ENCODE data around the gene CEP41.

CEP41 gene

DNA sequence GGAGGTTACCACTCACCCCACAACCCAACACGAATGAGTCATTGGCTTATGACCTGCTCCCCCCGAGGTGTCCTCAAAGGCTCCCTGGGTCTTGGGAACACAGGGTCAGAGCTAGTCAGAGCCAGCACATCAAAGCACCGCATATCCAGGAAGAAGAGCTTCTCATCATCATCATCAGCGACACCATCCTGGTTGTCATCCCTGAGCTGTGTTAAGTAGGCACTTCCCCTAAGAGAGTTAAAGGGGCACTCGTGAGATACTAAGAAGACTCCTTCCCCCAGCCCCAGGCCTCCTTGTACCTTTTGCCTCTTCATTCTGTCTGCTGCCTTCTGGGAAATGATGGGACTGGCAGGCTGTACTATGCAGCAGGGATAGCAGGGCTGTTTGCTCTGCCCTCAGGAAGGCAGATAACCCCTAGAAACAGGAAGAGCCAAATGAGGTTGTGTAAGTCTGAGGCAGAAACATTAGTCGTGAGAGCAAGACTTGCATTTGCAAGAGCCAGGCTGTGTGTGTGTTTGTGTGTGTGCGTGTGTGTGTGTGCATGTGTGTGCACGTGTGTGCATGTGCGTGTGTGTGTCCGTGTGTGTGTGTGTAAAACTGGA lies 71.6 kb downstream of the CEP41 start:
- DNase-seq (ENCODE audit: low read depth in 2 of 2) = no peak

DNA sequence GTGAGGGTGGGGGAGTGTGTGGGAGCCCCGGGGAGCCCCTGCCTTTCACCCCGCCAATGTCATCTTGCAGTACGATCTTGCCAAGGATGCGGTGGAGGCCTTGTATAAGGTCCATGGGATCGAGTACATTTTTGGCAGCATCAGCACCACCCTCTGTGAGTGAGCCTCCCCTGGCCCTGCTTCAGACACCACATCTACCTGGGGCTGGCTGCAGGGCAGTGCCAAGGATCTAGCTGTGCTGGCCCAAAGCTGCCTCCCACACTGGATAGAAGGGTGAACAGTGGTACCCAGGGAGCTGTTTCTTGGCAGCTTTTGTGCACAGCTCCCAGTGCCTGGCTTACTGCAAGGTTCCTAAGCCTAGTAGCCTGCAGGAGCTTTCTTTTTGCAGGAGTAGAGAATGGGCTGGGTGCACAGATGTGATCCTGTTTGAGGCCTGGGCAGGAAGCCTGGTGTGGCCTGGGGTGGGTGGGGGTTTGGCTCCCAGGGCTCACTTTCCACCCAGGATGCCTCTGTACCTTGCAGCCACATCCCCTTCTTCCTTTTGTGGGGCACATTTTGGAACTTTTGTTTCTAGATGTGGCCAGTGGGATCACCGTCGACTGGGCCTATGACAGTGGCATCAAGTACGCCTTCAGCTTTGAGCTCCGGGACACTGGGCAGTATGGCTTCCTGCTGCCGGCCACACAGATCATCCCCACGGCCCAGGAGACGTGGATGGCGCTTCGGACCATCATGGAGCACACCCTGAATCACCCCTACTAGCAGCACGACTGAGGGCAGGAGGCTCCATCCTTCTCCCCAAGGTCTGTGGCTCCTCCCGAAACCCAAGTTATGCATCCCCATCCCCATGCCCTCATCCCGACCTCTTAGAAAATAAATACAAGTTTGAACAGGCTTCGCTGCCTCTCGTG lies 72.7 kb downstream of the CEP41 start:
- DNase-seq (ENCODE audit: low read depth in 2 of 2) = no peak

DNA sequence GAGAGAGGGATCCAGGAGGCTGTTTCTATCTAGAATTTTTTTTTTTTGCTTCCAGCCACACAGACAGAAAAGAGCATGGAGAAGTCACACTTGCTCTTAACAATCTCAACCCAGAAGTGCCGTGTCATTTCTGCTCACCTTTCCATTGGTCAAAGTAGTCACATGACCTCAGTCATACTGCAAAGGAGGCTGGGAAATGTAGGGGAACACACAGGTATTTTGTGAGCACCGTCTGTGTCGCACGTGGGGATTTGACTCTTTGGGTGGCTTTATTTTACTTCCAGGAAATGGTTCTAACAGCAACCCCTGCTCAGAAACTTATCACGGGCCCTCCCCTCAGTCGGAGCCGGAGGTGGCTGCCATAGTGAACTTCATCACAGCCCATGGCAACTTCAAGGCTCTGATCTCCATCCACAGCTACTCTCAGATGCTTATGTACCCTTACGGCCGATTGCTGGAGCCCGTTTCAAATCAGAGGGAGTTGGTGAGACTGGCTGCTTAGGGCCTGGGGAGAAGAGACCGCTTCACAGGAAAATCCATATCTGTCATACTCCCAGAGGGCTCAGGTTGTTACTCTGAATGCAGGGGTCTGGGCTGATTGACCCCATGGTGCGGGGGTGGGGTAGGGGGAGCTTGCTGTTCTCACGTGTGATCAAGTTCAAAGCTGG lies 73.6 kb downstream of the CEP41 start:
- DNase-seq (ENCODE audit: low read depth in 2 of 2) = no peak

DNA sequence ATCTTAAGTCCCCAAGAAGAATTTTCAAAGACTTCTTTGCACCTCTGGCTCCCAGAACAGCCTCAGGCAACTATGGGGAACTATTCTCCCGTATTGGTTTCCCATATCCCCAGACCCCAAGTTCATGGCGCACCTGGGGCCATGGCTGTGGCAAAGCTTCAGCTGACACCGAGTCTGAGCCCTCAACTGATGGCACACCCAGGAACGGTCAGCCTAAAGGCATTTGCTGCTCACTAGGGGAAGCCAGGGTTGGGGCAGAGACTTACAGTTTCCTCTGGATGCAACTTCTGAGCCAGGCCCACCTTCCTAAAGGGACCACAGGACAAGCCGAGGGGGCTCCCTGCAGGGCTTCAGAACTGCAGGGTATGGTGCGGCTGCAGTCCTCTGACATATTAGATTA lies 74.3 kb downstream of the CEP41 start:
- no peak for DNase-seq (ENCODE audit: low read depth in 2 of 2)

DNA sequence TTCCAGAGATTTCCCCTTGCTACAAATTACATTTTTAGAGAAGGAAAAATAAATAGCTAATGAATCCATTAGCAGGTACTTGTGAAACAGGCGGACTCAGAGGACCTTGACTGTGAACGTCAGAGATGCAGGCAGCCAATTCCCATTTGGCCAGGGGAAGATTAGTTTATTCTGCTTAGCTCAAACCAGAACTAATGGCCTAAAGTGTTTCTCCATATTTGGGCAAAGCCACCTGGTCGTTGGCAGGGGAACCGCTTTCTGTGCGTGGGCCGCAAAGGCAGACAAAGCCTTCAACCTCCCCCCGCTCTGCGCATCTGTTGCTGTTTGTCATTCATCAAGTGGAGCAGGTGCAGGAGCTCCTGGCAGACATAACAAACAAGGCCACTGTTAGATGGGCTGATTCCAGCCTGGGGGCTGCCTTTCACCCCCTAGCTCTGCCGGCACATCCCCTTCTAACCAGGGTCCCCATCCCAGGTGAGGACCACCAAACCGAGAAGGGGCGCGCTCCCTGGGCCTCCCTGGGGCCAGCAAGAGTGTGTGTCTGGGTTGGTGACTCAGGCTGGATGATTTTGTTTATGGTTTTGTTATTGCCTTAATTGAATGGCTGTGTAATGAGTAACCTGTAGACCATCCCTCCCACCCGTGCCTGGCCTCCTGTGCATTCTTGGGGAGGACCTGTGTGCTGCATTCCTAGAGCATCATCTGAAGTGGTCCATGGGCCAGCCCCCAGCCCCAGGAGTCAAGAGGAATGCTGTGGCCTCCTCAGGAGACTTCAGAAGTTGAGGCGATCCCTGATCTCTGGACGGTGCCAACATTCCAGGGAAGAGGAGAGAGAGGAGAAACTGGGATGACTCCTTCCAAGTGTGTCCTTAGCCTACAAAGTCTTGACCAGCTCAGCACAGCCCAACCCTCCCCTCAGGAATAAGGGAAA lies 75.0 kb downstream of the CEP41 start:
- no peak for DNase-seq (ENCODE audit: low read depth in 2 of 2)

DNA sequence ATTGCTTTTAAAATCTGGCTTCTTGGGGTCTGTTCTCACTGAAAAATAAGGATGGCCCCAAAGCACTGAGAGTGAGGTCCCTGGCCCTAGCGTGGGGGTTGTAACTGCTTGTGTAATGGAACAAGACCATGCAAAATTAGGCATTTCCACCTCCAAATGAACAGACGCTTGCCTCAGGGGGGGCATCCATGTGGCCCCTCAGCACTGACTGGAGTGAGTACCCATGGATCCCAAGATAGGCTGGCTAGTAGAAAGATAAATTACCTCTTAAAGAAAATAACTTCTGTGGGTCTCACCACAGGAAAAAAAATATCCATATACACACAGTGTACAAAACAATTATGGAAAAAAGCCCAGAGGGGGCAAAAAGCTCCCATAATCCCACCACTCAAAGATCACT lies 75.7 kb downstream of the CEP41 start:
- no peak for DNase-seq (ENCODE audit: low read depth in 2 of 2)

DNA sequence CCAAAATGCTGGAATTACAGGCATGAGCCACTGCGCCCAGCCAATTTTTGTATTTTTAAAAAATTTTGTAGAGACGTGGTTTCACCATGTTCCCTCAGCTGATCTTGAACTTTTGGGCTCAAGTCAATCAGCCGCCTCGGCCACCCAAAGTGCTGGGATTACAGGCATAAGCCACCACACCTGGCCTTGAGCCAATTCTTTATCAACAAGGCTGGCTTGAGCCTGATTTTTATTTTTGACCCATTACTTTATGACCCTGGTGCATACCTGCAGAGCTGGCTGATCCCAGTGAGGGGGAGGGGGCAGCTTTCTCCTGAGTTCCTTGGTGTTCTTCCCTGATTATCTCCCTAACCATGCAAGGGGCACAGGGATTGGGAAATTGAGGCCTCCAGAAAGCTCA lies 76.4 kb downstream of the CEP41 start:
- no peak for DNase-seq (ENCODE audit: low read depth in 2 of 2)

DNA sequence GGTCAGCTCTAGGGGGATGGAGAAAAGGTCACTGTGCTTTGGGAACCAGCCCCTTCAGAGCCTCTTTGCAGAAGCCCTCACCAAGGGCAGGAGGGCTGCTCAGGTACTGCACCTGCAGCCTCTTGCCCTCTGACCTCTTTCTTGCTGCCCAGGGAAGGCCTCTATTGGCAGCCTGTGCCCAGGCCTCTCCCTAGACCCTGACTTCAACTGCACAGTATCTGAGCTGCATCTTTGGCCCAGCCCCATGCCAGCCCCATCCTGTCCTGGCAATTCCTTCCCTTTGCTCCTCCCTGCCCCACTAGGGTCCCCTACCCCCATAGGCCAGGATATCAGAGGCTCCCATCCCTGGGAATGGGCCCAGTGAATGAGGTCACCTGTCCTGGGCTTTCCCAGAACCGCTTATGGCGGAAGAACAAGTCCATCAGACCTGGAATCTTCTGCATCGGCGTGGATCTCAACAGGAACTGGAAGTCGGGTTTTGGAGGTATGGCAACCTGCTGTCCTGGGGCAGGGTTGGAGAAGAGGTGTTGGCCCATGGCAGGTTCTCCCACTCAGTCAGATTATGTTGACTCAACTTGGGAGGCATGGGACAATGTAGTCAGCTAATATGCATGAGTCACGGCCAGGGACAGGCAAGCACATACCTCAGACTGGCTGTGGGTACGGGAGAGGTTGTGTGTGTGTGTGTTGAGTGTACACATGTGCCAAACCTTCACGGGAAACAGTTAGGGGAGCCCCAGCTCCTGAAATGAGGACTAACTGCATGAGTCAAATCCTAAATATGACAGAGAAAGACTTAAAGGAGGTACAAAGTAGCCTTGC lies 77.6 kb downstream of the CEP41 start:
- peak; percentile 50 to 62 for DNase-seq (ENCODE audit: low read depth in 2 of 2)

DNA sequence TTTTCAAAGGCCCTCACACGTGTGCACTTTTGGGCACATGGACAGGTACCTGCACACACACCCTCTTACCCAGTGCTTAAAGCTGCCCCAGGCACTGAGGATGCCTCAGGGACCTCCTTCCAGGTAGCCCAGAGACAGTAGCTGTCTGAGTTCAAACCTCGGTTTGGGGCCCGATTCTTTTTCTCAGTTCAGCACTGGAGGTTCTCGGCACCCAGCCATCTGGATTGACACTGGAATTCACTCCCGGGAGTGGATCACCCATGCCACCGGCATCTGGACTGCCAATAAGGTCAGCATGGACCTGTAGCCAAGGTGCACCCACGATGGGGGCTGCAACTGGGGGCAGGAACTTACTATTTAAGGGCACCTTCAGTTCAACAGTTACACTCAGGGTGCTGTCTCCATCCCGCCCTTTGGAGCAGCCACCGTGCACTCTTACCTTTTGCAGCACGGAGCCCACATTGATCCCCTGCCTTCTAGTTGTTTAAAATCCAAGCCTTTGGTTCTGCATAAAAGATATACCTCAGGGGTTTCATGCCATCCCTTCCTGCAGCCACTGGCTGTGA lies 78.5 kb downstream of the CEP41 start:
- DNase-seq (ENCODE audit: low read depth in 2 of 2) = no peak

DNA sequence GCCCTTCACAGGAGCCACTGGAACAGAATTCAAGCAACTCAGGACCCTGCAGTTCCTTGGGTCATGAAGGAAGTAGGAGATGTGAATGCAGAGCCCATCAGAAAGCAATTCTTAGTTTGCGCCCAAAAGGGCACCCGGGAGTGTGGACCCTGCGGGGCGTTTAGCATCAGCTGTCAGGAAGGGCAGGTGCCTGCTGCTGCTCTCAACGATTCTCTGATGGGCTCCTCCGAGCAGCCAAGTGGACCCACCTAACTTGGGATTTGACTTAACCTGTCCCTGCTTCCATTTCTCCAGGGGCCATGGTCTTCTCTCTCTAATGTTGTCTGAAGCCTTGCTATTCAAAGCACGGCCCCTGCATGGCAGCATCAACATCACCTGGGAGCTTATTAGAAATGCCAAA lies 79.1 kb downstream of the CEP41 start:
- no peak for DNase-seq (ENCODE audit: low read depth in 2 of 2)

DNA sequence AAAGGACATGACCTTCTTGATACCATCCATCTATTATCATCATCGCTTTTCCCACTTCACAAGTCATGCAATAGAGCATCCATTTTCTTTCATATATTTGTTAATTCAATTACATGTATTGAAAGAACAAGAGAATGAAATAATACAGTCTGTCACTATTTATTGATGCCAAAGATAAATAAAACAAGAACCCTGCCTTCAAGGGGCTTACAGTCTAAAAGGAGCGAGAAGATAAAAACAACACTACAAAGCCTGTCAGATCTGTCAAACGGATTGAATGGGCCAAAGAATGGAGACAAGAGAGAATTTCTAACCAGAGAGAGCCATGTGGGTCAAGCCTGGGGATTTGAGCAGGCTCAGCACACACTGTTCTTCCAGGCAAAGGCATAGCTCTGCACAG lies 80.3 kb downstream of the CEP41 start:
- DNase-seq (ENCODE audit: low read depth in 2 of 2) = no peak

DNA sequence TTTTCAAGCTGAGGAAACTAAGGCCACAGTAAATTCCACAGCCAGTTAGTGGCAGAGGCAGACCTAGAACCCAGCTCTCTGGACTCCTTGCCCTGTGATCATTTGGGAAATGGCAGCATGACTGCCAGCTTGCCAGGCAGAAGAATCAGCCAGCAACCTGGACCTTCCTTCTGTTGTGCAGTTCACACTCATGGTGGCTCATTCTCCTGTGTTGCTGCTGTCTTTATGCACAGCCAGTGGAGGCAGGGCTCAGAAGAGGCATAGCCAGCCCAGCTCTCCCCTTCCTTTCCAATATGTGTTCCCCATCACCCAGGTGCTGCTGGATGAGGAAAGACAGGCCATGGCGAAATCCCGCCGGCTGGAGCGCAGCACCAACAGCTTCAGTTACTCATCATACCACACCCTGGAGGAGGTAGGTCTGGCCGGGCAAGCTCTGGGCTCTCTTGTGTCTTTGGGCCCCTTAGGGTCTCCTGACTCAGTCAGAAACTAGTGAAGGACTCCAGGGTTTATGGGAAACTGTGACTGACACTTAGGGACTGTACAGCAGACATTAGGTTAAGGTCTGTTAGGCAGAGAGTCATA lies 81.4 kb downstream of the CEP41 start:
- DNase-seq (ENCODE audit: low read depth in 2 of 2) = no peak

DNA sequence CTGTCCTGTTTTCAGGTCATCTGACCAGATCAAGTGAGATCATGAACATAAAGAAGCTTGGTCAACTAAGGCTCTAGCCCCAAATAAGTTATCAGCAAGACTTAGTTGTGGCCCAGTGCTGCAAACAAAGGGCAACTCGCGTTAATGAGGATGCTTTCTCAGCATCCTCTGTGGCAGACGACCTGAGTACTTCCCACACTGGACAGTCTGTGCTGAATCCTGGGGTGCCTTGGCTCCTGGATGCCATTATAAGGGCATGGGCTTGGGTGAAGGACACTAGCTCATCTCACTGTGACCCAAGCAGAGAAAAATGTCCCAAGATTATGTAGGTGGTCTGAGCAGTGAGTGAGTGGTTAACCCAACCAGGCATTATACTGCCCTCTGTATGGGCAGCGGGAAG lies 82.3 kb downstream of the CEP41 start:
- DNase-seq (ENCODE audit: low read depth in 2 of 2) = no peak

DNA sequence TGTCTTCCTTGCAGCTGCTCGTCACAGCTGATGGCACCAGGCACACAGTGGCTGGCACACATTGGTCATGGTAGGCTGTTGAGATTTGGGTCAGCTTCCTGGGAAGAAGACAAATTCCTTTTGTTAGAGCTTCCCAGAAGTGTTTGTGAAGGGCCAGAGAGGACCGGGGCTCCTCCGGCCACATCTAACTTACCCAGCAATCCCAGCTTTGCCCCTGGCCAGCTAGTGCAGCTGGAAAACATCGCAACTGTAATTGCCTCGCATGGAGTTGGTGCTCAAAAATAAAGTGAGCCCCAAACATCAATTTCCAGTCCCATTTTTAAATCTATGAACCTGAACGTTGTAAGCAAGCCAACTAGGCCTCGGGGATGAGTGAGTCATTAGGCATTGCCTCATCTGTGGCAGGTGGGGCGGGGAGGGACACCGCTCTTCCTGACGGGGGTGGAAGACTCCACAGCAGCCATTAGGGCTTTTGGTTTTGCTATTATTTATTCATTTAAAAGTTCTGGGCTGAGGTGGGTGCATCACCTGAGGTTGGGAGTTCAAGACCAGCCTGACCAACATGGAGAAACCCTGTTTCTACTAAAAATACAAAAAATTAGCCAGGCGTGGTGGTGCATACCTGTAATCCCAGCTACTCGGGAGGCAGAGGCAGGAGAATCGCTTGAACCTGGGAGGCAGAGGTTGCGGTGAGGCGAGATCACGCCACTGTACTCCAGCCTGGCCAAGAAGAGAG lies 83.8 kb downstream of the CEP41 start:
- DNase-seq (ENCODE audit: low read depth in 2 of 2) = no peak

DNA sequence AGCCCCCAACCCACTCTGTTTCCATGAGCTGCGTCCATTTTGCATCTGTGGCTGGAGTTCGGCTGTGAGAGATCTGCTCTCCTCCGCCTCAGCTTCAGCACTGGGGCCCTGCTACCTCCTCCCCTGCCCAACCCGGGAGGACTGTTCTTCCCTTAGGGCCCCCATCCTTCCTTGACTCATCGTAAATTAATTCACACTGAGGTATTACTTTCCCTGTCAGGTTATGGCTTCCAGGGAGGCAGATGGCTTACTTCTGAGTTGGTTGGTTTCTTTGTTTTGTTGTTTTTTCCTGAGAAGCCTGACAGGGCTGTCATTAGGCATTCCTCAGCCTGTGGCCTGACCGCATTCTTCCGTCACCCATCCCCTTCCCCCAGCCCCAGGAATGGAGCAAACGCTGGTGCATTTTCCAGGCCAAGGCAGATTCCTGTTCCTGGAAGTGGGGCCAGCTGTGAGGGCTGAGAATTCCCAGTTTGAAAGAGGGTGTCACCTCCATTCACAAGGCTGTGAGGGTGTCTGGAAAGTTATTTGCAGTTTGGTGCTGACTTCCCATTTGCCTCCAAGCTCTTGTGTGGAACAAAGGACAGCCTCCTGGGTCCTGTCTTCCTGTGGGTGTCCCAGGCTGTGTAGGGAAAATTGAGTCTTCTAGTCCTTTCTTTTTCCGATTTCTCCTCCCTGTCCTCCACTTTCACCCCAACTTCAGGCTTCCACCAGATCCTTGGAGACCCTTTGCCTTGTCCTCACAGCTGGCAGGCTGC lies 84.5 kb downstream of the CEP41 start:
- no peak for DNase-seq (ENCODE audit: low read depth in 2 of 2)

DNA sequence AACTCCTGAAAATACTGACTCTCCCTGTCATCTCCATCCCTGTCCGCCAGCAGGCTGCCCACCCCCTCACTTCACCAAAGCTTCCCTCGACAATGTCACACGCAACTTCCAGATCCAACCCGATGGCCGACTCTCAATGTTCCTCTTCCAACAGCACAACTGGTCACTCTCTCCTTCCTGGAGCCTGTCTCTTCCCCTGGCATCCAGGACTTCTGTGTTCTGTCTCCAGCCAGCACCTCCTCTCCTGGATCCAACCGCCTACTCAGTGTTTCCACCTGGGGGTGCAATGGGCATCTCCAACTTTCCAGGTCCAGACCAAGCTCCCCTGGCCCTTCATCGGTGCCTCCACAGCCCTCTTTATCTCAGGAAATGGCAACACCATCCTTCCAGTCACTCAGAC lies 87.6 kb downstream of the CEP41 start:
- DNase-seq (ENCODE audit: low read depth in 2 of 2) = no peak

DNA sequence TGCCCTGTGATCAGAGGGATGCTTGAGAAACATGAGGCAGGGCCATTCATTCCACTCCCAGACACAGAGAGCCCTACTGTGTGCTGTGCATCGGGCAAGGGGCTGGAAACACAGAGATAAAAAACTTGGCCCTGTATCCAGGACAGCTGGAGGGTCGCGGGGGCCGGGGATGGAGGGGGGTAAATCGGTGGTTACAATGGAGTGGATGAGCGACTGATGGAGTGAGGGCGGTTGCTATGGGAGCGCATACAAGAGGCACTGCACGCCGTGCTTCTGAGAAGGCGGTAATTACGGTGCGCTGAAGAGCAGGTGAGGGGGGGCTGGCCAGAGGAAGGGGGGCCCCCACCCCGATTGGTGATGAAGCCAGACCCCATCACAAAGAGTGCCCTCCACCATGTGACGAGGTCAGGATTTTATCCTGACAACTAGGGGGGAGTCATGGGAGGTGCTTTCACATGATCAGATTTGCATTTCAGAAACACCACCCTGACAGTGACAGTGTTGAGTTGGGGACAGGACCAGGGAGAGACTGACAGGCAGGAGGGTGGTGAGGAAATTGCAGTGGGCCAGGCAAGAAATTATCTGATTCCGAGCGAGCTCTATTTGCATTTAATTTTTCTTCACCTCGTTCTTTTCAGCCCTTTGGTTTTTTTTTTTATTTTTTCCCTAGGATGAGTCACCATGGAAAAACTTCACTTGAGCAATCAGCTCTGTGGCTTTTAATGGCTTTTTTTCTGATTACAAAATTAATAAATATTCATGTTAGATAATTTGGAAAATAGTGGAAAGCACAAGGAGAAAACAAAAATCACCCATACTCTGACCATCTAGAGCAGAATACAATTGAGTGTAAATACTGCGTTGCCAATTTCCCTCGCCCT lies 88.4 kb downstream of the CEP41 start:
- DNase-seq (ENCODE audit: low read depth in 2 of 2) = no peak

DNA sequence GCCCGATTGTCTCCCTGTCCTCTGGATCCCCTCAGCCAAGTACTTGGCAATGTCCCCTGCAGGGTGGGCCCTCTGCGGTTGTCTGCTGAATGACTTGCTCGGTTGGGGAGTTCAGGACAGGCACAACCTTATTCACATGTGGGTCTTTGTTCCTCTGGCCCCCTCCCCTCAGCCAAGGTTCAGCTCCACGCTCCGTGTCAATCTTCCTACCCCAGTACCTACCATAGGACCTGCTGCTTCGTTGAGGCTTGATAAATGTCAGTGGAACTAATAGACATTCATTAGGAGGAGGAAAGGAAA lies 89.1 kb downstream of the CEP41 start:
- DNase-seq (ENCODE audit: low read depth in 2 of 2) = no peak

All from stimulated activated CD4-positive, alpha-beta T cell treated with anti-CD3 and anti-CD28 coated beads, Interleukin-4, amount 100 ng/mL, for 48 hours (primary cell).